ENCODE measurements around the gene CAPZB.

DNA sequence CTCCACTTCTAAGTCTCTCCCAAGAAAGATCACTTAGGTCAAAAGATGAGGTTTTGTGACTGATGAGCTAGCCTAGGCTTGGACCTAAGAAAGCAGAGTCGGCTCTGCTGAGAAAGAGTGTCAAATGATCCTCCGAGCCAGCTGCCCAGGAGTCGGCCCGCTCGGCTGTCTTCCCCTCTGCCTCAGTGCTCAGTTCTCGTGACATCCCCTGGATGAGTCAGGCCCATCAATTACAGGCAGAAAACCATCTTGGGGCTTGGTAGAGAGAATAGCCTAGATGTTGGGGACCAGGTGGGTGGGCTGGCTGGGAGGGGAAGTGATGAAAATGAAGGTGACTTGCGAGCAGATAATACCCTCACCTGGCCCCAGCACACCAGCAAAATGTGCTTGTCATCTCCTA is 112.7 kb downstream of the CAPZB start:
- TF ChIP-seq, protein P1, sequence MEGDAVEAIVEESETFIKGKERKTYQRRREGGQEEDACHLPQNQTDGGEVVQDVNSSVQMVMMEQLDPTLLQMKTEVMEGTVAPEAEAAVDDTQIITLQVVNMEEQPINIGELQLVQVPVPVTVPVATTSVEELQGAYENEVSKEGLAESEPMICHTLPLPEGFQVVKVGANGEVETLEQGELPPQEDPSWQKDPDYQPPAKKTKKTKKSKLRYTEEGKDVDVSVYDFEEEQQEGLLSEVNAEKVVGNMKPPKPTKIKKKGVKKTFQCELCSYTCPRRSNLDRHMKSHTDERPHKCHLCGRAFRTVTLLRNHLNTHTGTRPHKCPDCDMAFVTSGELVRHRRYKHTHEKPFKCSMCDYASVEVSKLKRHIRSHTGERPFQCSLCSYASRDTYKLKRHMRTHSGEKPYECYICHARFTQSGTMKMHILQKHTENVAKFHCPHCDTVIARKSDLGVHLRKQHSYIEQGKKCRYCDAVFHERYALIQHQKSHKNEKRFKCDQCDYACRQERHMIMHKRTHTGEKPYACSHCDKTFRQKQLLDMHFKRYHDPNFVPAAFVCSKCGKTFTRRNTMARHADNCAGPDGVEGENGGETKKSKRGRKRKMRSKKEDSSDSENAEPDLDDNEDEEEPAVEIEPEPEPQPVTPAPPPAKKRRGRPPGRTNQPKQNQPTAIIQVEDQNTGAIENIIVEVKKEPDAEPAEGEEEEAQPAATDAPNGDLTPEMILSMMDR (IDR thresholded peaks at IDR 0.05) = no peak
- no peak for TF ChIP-seq POLR2A (IDR thresholded peaks at IDR 0.05)
- no peak for TF ChIP-seq EP300 (IDR thresholded peaks at IDR 0.05)

Measured in sigmoid colon (tissue), 4 donors.